NAMALWA (cell line): ENCODE measurements around the gene GLDN.
"Not testable (repeated sequence)": the region's sequence is repeated elsewhere in the genome, so short reads cannot be mapped to it uniquely, and the experiment has no call there.

Experiments
- DNase-seq: peaks from one replicate; pipeline ENCODE4 v3.0.0-alpha.2; 2015; ENCODE audit warnings: low spot score

The GLDN gene

DNA sequence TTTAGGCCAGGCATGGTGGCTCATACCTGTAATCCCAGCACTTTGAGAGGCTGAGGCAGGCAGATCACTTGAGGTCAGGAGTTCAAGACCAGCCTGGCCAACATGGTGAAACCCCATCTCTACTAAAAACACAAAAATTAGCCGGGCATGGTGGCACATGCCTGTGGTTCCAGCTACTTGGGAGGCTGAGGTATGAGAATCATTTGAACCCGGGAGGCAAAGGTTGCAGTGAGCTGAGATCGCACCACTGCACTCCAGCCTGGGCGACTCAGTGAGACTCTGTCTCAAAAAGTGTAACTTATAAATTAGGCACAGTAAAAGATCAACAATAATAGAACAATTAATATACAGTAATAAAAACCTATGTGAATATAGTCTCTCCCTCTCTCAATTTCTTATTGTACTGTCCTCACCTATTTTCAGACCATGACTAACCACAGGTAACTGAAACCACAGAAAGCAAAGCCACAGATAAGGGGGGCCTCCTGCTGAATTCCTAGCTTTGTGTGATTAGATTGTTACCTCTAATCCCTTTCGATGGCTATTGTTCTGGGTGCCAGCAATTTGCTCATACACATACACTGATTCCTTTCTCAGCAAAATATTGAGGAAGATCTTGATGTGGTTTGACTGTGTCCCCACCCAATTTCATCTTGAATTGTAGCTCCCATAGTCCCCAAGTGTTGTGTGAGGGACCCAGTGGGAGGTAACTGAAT is 104.7 kb downstream of the GLDN start:
- DNase-seq: not testable (repeated sequence)

DNA sequence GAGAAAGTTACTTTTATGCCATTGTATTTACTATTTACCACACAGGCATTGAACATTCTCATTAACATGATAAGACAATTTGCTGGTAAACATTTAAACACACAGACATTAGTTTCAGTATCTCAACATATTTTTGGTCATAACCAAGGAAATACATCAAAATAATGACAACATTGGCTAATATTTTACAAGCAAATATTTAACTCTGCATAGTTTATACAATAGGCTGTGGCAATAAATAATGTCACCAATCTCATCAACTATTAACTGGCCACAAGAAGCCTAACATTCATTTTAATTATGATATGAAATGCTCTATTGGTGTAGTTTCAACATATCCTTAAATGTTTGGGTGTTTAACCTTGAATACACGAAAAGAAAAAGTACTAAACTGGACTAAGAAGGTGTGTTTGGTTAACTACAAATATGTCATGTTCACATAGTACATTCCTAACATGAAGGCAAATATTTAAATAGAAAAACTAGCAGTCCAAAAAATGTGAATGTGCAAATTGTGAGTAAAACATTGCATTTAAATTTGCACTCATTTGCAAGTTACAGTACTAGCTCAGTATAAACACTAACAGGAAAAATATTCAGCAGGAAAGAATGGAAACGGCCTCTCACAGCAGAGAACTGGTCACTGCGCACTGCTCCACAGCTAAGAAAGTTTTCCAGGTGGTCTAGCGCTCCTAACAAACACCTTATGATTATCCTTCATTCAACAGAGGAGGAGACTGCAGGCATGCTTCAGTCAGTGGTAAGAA is 106.6 kb downstream of the GLDN start:
- DNase-seq: no peak

DNA sequence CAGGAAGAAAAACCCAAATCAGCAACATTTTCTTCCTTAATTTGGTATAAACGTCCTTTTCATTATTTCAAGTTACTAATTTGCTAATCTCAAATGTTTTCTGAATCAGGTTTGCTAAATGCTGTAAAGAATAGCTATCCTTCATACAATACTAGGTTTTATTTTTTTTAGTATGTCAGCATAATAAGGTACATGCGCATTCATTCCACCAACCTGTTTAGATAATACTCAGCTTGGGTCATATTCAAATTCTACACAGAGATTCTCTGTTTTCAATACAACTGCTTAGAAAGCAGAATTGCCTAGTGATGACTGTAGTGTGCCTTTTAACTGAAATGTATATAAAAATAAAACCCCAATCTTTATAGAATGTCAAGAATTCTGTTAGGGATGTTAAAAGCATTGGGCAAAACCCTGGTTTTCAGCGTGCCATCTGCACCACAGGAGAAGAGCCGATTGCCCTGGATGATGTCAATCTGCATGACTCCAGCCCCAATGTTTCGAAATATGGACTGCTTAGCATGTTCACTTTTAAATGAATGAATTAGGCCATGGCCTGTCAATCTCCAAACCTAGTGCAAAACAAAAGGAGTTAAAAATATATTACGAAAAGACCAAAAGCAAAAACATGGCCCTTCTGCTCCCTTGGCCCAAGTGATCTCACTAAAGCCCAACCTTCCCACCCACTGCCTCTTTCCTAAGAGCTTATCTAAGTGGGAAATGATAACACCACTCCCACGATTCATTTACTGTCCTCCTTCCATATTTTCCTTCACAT is 107.4 kb downstream of the GLDN start:
- DNase-seq: no peak

DNA sequence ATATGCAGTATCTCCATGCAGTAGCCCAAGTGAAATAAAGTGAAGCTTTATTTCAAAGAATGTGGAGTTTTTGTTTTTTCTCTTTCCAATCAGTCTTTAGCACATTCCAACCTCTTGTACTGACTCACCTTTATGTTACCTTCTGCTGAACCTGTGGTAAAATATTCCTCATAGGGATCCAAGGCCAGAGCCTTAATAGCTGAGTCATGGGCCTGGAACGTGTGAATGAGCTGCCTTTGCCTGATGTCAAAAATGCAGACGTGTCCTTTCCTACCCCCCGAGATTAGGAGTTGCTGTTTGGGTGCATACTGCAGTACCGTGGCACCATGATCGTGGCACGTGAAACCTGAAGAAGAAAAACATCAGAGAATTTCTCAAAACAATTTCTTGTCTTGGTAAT is 108.5 kb downstream of the GLDN start:
- DNase-seq: no peak
